Endothelial cell of umbilical vein (primary cell): ENCODE measurements around the gene TCN1. TPM values are rescaled to one million over a fixed set of nuclear protein-coding genes. Genes with fewer than 3 reads are reported as not detected.

ENCODE experiments used
- BruUV-seq: library from RNA; stranded (reverse); fragments of 400-500 nt; replicated peaks from 2 replicates; lab custom pipeline; 2021; lab: Mats Ljungman, UMichigan
- CTCF ChIA-PET: fragments of 300-600, 350-600 bp; sonication (Branson Sonifier 250); formaldehyde crosslinking; loops from one replicate; lab custom pipeline; 2021; ENCODE audit warnings: antibody characterized with exemption, inconsistent platforms; lab: Charles Lee
- POLR2A ChIA-PET: fragments of 300-600, 350-600 bp; sonication (Branson Sonifier 250); formaldehyde crosslinking; loops from one replicate; lab custom pipeline; 2021; ENCODE audit warnings: antibody characterized with exemption, inconsistent platforms; lab: Charles Lee
- DNase-seq: peaks from one replicate; pipeline ENCODE4 v3.0.0-alpha.2; 2011; ENCODE audit warnings: low read depth, low spot score
- FAIRE-seq: peaks from 2 replicates; lab custom pipeline; 2011; peaks lifted over from hg19 to GRCh38; lab: Jason Lieb, UNC
- H2AFZ ChIP-seq: 2 replicates; pipeline ENCODE4 v1.6.0; 2012; ENCODE audit warnings: low read depth, low read length, control low read depth, inconsistent platforms
- H3K27ac ChIP-seq: 2 replicates; pipeline ENCODE4 v1.5.1; 2011; ENCODE audit warnings: low read depth, mild to moderate bottlenecking, control low read depth, low read length, moderate library complexity; ENCODE audit not compliant: insufficient read depth
- H3K27me3 ChIP-seq, 2 experiments: 2 replicates each; pipeline versions ENCODE4 v1.6.0 to v1.6.1; 2011; ENCODE audit warnings: low read length in 2 of 2, mixed read lengths in 1 of 2; ENCODE audit not compliant: control insufficient read depth in 2 of 2, insufficient read depth in 2 of 2
- H3K36me3 ChIP-seq, 2 experiments: 2 replicates in 1 of 2; 3 replicates in 1 of 2; pipeline ENCODE4 v1.5.1; 2011; ENCODE audit warnings: low read length in 2 of 2, mild to moderate bottlenecking in 1 of 2, moderate library complexity in 1 of 2; ENCODE audit not compliant: control insufficient read depth in 2 of 2, insufficient read depth in 2 of 2; ENCODE audit errors: extremely low read depth in 1 of 2
- H3K4me1 ChIP-seq: 3 replicates; pipeline ENCODE4 v1.5.1; 2011; ENCODE audit warnings: mild to moderate bottlenecking, low read length; ENCODE audit not compliant: control insufficient read depth, insufficient read depth; ENCODE audit errors: extremely low read depth
- H3K4me2 ChIP-seq: 2 replicates; pipeline ENCODE4 v1.6.1; 2011; ENCODE audit warnings: low read length, control low read depth, mixed read lengths; ENCODE audit not compliant: insufficient read depth
- H3K4me3 ChIP-seq, 3 experiments: fragments of 200-600 bp in 1 of 3; sonication (generic), shearing (Covaris generic) in 1 of 3; replicated peaks in 1 of 3; 2 replicates each; pipeline ENCODE4 v1.5.1; 2011 to 2016; ENCODE audit warnings: control low read depth in 3 of 3, low read length in 3 of 3, mild to moderate bottlenecking in 2 of 3, inconsistent platforms in 1 of 3, low read depth in 1 of 3, moderate library complexity in 1 of 3; ENCODE audit not compliant: insufficient read depth in 1 of 3
- H3K79me2 ChIP-seq: 2 replicates; pipeline ENCODE4 v1.6.0; 2012; ENCODE audit warnings: low read length, inconsistent platforms; ENCODE audit not compliant: control insufficient read depth, insufficient read depth
- H3K9ac ChIP-seq: replicated peaks from 2 replicates; pipeline ENCODE3; 2011; ENCODE audit warnings: low read length, control low read depth; ENCODE audit not compliant: insufficient read depth; ENCODE audit errors: extremely low read depth
- H3K9me1 ChIP-seq: replicated peaks from 3 replicates; pipeline ENCODE4 v1.6.0; 2011; ENCODE audit warnings: mild to moderate bottlenecking, low read length; ENCODE audit not compliant: control insufficient read depth, insufficient read depth; ENCODE audit errors: extremely low read depth
- H3K9me3 ChIP-seq: replicated peaks from 2 replicates; pipeline ENCODE4 v1.5.1; 2012; ENCODE audit warnings: low read length, inconsistent platforms; ENCODE audit not compliant: control insufficient read depth, insufficient read depth
- H4K20me1 ChIP-seq: replicated peaks from 2 replicates; pipeline ENCODE3; 2011; ENCODE audit warnings: mild to moderate bottlenecking, low read length; ENCODE audit not compliant: control insufficient read depth, insufficient read depth; ENCODE audit errors: extremely low read depth
- EZH2 ChIP-seq: IDR thresholded peaks from 2 replicates; pipeline ENCODE4 v1.6.1; 2012; ENCODE audit warnings: borderline replicate concordance, low read depth, mild to moderate bottlenecking, moderate library complexity, low read length, inconsistent platforms; ENCODE audit not compliant: severe bottlenecking
- FOS ChIP-seq: IDR thresholded peaks from 2 replicates; pipeline ENCODE4 v1.6.1; 2011; ENCODE audit warnings: mild to moderate bottlenecking, low read length, moderate library complexity, borderline replicate concordance; ENCODE audit not compliant: insufficient read depth
- GATA2 ChIP-seq: IDR thresholded peaks from 2 replicates; pipeline ENCODE4 v1.7.0; 2011; ENCODE audit warnings: low read depth, mild to moderate bottlenecking, moderate library complexity, mixed read lengths, low read length; ENCODE audit not compliant: insufficient read length, insufficient read depth
- JUN ChIP-seq: IDR thresholded peaks from 2 replicates; pipeline ENCODE4 v1.6.1; 2011; ENCODE audit warnings: borderline replicate concordance, low read depth; ENCODE audit not compliant: insufficient read length, insufficient read depth
- MYC ChIP-seq: IDR thresholded peaks from one replicate; pipeline ENCODE4 v1.6.1; 2011; ENCODE audit warnings: mild to moderate bottlenecking, low read depth, low read length
- POLR2A ChIP-seq: IDR thresholded peaks from 2 replicates; pipeline ENCODE4 v1.6.1; 2012; ENCODE audit warnings: low read depth, mild to moderate bottlenecking, control low read depth, low read length
- POLR2AphosphoS5 ChIP-seq: IDR thresholded peaks from 2 replicates; pipeline ENCODE4 v1.6.1; 2012; ENCODE audit warnings: low read depth, mild to moderate bottlenecking, control low read depth, low read length, moderate library complexity; ENCODE audit not compliant: insufficient read depth
- dilution Hi-C: fragments of 300-500 bp; cut with MboI; formaldehyde crosslinking; loops from one replicate; pipeline ENCODE4 v1.15.0; 2019; ENCODE audit warnings: low sequenced_read_pairs; ENCODE audit not compliant: extremely low pct_ligation_motif_present
- intact Hi-C: fragments of 100-400 bp; cut with micrococcal nuclease; formaldehyde crosslinking; loops from one replicate; pipeline ENCODE4 v1.10.0; 2022
- polyA plus RNA-seq, 4 experiments: library from polyadenylated mRNA; depleted of rRNA in 3 of 4; stranded (reverse) in 3 of 4; unstranded in 1 of 4; fragments of >200 nt; gene quantifications; 2 replicates each; pipeline versions ENCODE4 v1.2.1 to v1.2.3, GENCODE V29; 2011 to 2012; ENCODE audit warnings: missing spikeins in 1 of 4
- total RNA-seq: library from RNA; stranded (reverse); gene quantifications from 2 replicates; pipeline ENCODE4 v1.2.3, GENCODE V29; 2021
- TF ChIP-seq, protein P1 (sequence below), 2 donors: IDR thresholded peaks; 1 replicate in 1 of 2; 2 replicates in 1 of 2; pipeline ENCODE4 v1.5.1; 2011; ENCODE audit warnings: low read length in 2 of 2, mild to moderate bottlenecking in 2 of 2, moderate library complexity in 2 of 2, control low read depth in 1 of 2, inconsistent platforms in 1 of 2, low read depth in 1 of 2; ENCODE audit not compliant: insufficient read depth in 1 of 2; ENCODE audit errors: extremely low read depth in 1 of 2
- TF ChIP-seq, protein P2 (sequence below): IDR thresholded peaks from 2 replicates; pipeline ENCODE4 v1.6.1; 2011; ENCODE audit not compliant: insufficient read depth, insufficient read length

TCN1 gene
- total and polyA plus RNA-seq, 2 donors (not counting 3 experiments of a cell fraction or from before 2014, with no cell fraction given), result not detected

DNA sequence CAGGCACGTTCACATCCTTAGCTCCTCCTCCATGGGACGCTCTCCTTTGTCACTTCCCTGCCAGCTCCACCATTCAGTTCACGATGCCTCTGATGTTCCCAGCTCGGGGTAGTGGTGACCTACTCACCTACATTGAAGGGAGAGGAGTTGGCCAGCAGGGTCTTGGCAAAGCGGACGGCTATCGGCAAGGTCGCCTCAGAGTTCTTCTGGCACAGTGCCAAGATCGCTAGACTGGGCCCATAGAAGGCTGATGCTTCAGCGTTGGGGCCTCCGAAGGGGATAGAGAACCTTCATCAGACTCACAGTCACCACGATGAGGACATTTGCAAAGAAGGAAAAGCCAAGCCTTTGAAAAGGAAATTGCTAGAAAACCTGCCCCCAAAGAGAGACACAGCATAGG, 24.0 kb downstream of the TCN1 start:
- H3K4me1 ChIP-seq, result no peaks in the 10 kb centered on the region
- POLR2A ChIA-PET, result no interaction called here
- H3K9ac ChIP-seq, result no peak overlapping the region
- no peaks in the 10 kb centered on the region for H3K9me1 ChIP-seq
- H3K36me3 ChIP-seq, result no peaks in the 10 kb centered on the region
- TF ChIP-seq, protein P1, sequence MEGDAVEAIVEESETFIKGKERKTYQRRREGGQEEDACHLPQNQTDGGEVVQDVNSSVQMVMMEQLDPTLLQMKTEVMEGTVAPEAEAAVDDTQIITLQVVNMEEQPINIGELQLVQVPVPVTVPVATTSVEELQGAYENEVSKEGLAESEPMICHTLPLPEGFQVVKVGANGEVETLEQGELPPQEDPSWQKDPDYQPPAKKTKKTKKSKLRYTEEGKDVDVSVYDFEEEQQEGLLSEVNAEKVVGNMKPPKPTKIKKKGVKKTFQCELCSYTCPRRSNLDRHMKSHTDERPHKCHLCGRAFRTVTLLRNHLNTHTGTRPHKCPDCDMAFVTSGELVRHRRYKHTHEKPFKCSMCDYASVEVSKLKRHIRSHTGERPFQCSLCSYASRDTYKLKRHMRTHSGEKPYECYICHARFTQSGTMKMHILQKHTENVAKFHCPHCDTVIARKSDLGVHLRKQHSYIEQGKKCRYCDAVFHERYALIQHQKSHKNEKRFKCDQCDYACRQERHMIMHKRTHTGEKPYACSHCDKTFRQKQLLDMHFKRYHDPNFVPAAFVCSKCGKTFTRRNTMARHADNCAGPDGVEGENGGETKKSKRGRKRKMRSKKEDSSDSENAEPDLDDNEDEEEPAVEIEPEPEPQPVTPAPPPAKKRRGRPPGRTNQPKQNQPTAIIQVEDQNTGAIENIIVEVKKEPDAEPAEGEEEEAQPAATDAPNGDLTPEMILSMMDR (IDR thresholded peaks at IDR 0.05; ENCODE audit: extremely low read depth in 1 of 2, insufficient read depth in 1 of 2, low read depth in 1 of 2, low read length in 2 of 2), result no peak
- TF ChIP-seq POLR2A (no peak), MYC (no peak), GATA2 (no peak), FOS (no peak), JUN (no peak), EZH2 (no peak), POLR2AphosphoS5 (no peak)
- TF ChIP-seq, protein P2, sequence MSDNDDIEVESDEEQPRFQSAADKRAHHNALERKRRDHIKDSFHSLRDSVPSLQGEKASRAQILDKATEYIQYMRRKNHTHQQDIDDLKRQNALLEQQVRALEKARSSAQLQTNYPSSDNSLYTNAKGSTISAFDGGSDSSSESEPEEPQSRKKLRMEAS, result no peak
- no peak overlapping the region for H3K4me2 ChIP-seq
- no TSS peak for BruUV-seq
- dilution Hi-C loops, result no loop called here
- CTCF ChIA-PET, result interaction anchor here (1.8 kb wide), 1 partner anchor 77 kb away, joined by 7 read pairs; no protein-coding TSS in a partner anchor
- H3K27ac ChIP-seq, result no peak overlapping the region
- no peak for DNase-seq
- peaks cover 0 to 2% of the 10 kb centered on the region in 2 experiments for H3K27me3 ChIP-seq
- H3K9me3 ChIP-seq, result no peaks in the 10 kb centered on the region
- intact Hi-C loops, result no loop called here
- H2AFZ ChIP-seq, result no peak overlapping the region
- no peak for FAIRE-seq
- H3K79me2 ChIP-seq, result no peaks in the 10 kb centered on the region
- H4K20me1 ChIP-seq, result no peaks in the 10 kb centered on the region
- no peak overlapping the region for H3K4me3 ChIP-seq
